GM19240 (cell line): ENCODE results near the gene WWP2.
A peak's percentile ranks its signal among the peaks of the same experiment; 100 is the strongest.
"Not testable (repeated sequence)": the region's sequence is repeated elsewhere in the genome, so short reads cannot be mapped to it uniquely, and the experiment has no call there.

Experiments used
- DNase-seq: peaks from one replicate; pipeline ENCODE4 v3.0.0; 2011; ENCODE audit warnings: low spot score; ENCODE audit not compliant: insufficient read length

Gene WWP2

GRCh38 chr16:69761983-69762813, at the start of gene WWP2:
Gene WWP2 (plus strand): TSS chr16:69762332. CDS start chr16:69787011, 24,679 bp downstream.
- DNase-seq: peak; percentile 76

DNA sequence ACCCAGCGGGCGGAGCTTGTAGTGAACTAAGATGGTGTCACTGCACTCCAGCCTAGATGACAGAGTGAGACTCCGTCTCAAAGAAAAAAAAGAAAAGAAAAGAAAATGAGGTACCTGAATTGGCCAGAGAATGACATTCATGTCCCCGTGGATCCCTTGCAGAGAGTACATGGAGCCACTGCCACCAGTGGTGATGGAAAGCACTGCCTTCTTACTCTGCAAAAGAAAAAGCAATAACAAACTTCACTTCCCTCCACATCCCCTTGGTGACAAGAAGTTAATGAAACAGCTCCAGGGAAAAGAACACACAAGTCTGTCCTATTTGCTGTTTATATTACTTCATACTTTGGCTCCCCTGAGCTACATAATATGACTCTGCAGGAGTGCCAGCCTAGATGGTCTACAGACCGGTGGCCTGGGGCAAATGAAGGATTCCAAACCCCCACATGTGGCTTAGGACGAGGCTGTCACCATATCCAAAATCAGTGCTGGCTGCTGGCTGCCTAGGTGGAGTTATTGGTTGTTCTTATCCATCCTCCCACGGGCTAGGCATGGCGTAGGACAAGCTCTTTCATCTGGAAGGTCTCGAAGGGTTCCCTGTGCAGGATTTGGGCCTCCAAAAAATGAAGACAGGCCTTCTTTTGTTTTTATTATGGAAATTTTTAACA, 49.1 kb upstream of the WWP2 start:
- no peak for DNase-seq

- no peak for DNase-seq
These were observed 45.1 kb upstream of the WWP2 start for GRCh38 chr16:69717066-69717465.

DNA sequence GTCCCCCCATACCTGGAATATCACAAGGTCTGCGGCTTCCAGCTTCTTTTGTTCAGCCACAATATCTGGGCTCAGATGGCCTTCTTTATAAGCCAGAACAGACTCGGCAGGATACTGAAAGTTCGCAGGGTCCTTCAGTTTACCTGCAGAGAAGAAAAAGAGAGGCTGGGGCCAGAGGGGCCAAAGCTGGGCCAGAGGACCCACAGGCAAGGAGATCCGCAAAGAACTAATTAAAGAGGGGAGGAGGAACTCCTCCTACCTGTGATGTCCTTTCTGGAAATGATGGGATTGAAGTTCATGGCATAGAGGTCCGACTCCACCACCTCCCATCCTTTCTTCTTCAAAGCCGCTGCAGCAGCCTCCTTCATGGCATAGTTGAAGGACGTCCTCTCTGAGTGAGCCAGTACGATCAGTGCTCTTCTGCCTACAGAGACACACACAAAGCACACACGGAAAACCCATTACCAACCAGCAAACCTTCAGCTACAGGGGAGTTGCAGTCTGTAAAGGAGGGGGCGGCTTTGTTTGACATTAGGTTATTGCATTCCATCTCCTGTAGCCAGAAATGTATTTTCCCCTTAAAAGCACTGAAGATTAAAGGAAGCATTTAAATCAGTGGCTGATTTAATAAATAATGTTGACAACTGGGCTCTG, 43.9 kb upstream of the WWP2 start:
- DNase-seq: no peak

DNA sequence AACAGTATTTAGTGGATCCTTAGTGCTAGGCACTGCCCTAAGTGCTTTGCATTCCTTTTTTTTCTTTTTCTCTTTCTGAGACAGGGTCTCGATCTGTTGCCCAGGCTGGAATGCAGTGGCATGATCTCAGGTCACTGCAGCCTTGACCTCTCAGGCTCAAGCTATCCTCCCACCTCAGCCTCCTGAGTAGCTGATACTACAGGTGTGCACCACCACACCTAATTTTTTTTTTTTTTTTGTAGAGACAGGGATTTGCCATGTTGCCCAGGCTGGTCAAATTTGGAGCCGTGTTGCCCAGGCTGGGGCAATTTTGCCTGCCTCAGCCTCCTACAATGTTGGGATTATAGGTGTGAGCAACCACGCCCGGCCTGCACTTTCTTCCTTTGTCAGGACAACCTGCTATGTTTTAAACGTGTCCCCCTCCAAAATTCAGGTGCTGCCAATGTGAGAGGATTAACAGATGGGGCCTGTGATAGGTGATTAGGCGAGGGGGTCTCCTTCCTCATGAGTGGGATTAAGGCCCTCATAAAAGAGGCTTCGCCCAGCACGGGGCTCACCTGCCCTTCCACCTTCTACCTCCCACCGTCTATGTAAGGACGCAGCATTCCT, 41.2 kb upstream of the WWP2 start:
- no peak for DNase-seq

- DNase-seq: no peak
These were observed 40.6 kb upstream of the WWP2 start for GRCh38 chr16:69721441-69721957.

DNA sequence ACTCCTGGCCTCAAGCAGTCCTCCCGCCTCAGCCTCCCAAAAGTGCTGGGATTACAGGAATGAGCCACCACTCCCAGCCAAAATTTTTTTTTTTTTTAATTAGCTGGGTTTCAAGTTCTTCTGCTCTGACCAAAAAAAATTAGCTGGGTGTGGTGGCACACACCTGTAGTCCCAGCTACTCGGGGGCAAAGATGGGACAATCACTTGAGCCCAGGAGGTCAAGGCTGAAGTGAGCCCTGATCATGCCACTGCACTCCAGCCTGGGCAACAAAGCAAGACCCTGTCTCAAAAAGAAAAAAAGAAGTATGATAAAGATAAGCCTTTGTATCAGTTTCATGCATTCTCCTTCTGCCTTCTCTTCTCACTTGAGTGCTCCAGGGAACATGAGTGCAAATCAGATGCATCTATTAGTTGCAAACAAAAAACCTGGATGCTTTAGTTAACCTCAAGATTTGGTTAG, 37.7 kb upstream of the WWP2 start:
- DNase-seq: no peak

DNA sequence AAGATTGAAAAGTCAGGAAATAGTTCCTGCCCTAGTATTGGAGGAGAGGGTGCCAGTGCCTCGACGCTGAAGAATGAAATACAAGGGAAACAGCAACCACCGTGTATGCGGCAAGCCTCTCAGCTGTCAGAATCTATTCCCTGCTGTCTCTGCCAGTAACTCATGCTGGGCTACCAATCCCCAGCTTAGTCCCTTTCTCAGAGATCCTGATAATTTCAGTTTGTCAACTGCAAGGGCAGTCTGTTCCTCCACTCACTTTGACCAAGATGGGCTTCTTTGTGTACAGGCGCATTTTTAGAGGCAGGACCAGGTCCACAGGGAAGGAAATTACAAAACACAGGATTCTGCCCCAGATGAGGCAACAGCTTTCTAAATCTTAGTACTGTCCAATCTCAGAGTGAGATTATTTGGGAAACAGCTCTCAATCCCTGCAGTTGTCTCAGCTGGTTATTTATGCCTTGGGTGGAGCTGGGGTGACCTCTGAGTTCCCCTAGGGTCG, 37.1 kb upstream of the WWP2 start:
- DNase-seq: no peak

DNA sequence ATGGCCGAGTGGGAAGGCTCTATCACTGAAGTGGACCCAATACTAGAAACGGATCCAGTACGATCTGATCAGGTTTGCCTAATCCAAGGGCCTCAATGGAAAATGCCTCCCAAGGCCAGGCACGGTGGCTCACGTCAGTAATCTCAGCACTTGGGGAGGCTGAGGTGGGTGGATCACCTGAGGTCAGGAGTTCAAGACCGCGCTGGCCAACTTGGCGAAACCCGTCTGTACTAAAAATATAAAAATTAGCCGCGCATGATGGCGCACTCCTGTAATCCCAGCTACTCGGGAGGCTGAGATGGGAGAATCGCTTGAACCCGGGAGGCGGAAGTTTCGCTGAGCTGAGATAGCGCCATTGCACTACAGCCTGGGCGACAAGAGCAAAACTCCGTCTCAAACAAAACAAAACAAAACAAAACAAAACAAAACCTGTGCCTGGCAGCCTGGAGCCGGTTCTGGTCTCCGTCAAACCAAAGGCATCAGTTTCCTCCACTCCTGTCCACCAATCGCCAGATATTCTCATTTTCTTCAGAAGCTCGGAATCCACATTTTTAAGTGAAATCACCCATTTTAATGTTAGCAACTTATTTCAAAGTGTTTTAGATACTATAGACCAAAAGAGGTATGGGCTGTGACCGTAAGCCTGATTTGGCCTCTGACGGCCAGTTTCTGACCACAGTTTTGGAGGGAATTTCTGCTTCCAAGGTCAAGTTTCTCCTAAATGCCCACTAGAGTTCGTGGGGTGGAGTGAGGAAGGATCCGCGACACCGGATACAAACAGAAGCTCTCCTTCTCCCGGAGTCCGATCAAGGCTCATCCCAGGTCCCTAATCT, 36.4 kb upstream of the WWP2 start:
- DNase-seq: no peak

- peak; percentile 89 for DNase-seq
These were observed 35.6 kb upstream of the WWP2 start, which contains the start of gene NQO1 for GRCh38 chr16:69726313-69727060. Gene NQO1 (minus strand): TSS chr16:69726560. CDS start chr16:69726439, 121 bp downstream.

- DNase-seq: no peak
These were observed 34.2 kb upstream of the WWP2 start for GRCh38 chr16:69727916-69728270.

DNA sequence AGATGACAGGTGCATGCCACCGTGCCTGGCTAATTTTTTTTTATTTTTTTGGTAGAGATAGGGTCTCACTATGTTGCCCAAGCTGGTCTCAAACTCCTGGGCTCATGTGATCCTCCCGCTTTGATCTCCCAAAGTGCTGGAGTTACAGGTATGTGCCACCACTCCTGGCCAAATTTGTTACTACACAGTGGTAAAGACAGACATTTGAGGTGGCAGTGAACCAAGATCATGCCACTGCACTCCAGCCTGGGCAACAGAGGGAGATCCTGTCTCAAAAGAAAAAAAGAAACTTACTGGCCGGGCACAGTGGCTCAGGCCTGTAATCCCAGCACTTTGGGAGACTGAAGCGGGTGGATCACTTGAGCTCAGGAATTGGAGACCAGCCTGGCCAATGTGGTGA, 33.1 kb upstream of the WWP2 start:
- not testable (repeated sequence) for DNase-seq

DNA sequence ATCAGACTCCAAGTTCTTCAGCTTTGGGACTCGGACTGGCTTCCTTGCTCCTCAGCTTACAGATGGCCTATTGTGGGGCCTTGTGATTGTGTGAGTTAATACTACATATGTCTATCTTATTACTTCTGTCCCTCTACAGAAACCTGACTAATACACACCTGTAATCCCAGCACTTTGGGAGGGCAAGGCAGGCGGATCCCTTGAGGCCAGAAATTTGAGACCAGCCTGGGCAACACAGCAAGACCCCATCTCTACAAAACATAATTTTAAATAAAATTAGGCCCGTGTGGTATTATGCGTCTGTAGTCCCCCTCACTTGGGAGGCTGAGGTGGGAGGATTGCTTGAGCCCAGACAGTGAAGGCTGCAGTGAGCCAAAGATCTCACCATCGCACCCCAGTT, 30.9 kb upstream of the WWP2 start:
- DNase-seq: not testable (repeated sequence)

DNA sequence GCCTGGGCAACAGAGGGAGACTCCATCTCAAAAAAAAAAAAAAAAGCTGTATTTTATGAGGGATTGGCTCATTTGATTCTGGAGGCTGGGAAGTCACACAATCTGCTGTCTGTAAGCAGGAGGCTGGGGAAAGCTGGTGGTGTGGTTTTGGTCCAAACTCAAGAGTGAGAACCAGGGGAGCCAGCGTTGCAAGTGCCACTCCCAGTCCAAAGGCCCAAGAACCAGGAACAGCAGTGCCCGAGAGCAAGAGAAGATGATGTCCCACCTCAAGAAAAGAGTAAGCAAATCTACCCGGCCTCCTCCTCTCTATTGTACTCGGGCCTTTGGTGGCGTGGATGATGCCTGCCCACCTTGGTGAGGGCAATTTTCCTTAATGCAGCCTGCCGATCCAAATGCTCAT, 30.0 kb upstream of the WWP2 start:
- no peak for DNase-seq

DNA sequence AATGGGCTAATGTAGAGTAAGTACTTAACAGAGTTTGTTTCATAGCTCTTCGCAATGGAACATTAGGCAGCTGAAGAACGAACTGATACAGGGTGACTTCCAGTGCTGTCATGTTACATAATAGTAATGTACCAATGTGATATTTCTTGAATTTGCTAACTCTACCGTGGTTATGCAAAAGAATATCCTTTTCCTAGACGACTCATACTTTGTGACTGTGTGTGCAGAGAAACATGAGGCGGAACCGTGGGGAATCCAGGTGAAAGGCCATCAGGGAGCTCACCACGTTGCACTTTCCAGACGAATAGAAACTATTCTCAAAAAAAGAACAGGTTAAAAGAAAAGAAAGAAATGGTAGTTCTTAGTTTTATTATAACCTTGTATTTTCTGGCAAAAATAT, 20.6 kb upstream of the WWP2 start:
- no peak for DNase-seq

DNA sequence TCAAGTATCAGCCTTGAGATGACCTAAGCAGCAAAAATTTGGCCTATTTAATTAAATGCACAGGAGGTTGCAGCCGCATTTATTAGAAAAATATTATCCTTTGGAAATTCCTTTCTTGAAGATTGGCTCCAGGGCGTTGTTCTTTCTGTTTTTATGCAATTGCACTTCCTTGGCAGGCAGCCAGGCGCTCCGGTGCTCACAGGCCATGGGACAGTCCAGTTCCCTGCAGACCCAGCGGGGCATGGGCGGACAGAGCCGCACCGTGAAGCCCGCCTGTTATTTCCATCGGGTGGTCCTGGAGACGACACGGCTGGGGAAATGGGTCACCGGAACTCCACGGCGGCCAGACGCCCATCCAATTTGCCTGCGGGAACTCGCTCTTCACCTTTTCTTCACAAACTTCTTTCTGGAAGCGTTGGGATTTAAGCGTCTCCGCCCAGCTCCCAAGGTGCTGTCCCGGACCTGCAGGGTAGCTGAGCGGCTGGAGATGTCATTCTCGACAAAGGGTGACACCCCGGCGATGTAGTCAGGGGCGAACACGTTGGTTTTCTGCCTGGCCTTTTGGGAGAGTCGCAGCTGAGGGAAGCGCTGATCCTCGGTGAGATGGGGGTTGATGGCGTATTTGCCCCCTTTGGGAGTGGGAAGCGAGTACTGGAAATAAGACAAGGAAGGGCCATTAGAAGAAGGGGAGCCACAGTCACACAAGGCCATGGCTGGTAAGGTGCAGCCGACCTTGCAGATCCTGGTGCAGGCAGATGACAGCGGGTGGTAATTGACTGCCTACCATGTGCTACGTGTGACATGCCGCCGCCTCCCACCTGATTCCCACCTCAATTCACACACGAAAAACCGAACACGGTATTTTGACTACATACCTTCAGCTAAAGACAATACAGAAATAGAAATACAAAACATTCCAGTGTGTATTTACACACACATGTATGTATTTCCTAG, 19.9 kb upstream of the WWP2 start:
- DNase-seq: no peak

GRCh38 chr16:69744363-69745231, 17.5 kb upstream of the WWP2 start:
- DNase-seq: no peak

GRCh38 chr16:69745232-69745612, 16.9 kb upstream of the WWP2 start:
- DNase-seq: no peak
